HepG2 (cell line): ENCODE data around the gene NDUFS2. TPM values are rescaled to one million over a fixed set of nuclear protein-coding genes. Genes with fewer than 3 reads are reported as not detected.
A peak's percentile ranks its signal among the peaks of the same experiment; 100 is the strongest.

Source experiments
- ARID2 ChIP-seq: sonication (generic); formaldehyde crosslinking; IDR thresholded peaks from 2 replicates; pipeline ENCODE4 v1.8.1; 2022; ENCODE audit warnings: mild to moderate bottlenecking, missing genetic modification reagents, borderline replicate concordance
- CEBPB ChIP-seq: IDR thresholded peaks from 2 replicates; pipeline ENCODE4 v1.6.1; 2011; ENCODE audit warnings: low read depth, low read length, improper control_type of control experiment, borderline replicate concordance
- KLF9 ChIP-seq: IDR thresholded peaks from 2 replicates; pipeline ENCODE4 v1.6.1; 2016; ENCODE audit warnings: low read depth
- PHF20 ChIP-seq: sonication (generic); formaldehyde crosslinking; IDR thresholded peaks from 2 replicates; pipeline ENCODE4 v1.5.0; 2020; ENCODE audit warnings: mild to moderate bottlenecking, missing genetic modification reagents
- RAD51 ChIP-seq: fragments of 450-650 bp; IDR thresholded peaks from 2 replicates; pipeline ENCODE4 v1.6.1; 2016; ENCODE audit warnings: borderline replicate concordance
- REPIN1 ChIP-seq: sonication (generic); formaldehyde crosslinking; IDR thresholded peaks from 2 replicates; pipeline ENCODE4 v1.8.0; 2022; ENCODE audit warnings: missing genetic modification reagents, low read depth, mild to moderate bottlenecking, borderline replicate concordance
- SIX4 ChIP-seq: sonication (generic); formaldehyde crosslinking; IDR thresholded peaks from 2 replicates; pipeline ENCODE4 v1.4.0; 2020; ENCODE audit warnings: missing genetic modification reagents
- SP2 ChIP-seq: sonication (generic); formaldehyde crosslinking; IDR thresholded peaks from 2 replicates; pipeline ENCODE4 v1.5.1; 2020; ENCODE audit warnings: mild to moderate bottlenecking, missing genetic modification reagents
- USF2 ChIP-seq, 2 experiments: sonication (generic) in 1 of 2; formaldehyde crosslinking in 1 of 2; IDR thresholded peaks; 2 replicates each; pipeline versions ENCODE4 v1.5.1 to v1.6.1; 2011 to 2020; ENCODE audit warnings: borderline replicate concordance in 1 of 2, low read depth in 1 of 2, low read length in 1 of 2, mild to moderate bottlenecking in 1 of 2, missing genetic modification reagents in 1 of 2, moderate library complexity in 1 of 2
- ZFP1 ChIP-seq: IDR thresholded peaks from 2 replicates; pipeline ENCODE4 v1.6.1; 2016
- ZFP91 ChIP-seq: sonication (generic); formaldehyde crosslinking; IDR thresholded peaks from 2 replicates; pipeline ENCODE4 v1.9.0; 2022; ENCODE audit warnings: missing genetic modification reagents, mild to moderate bottlenecking, borderline replicate concordance
- ZKSCAN8 ChIP-seq: IDR thresholded peaks from 2 replicates; pipeline ENCODE4 v1.6.1; 2016; ENCODE audit warnings: borderline replicate concordance, missing genetic modification reagents, missing compliant biosample characterization
- ZNF232 ChIP-seq: sonication (generic); formaldehyde crosslinking; IDR thresholded peaks from 2 replicates; pipeline ENCODE4 v1.4.0; 2020; ENCODE audit warnings: missing genetic modification reagents, borderline replicate concordance
- ZNF326 ChIP-seq: sonication (generic); formaldehyde crosslinking; IDR thresholded peaks from 2 replicates; pipeline ENCODE4 v1.4.0; 2020; ENCODE audit warnings: missing genetic modification reagents, borderline replicate concordance
- ZNF496 ChIP-seq: sonication (generic); formaldehyde crosslinking; IDR thresholded peaks from 2 replicates; pipeline ENCODE4 v1.8.1; 2023; ENCODE audit warnings: mild to moderate bottlenecking, moderate library complexity, missing genetic modification reagents; ENCODE audit not compliant: insufficient replicate concordance
- ZNF552 ChIP-seq: sonication (generic); formaldehyde crosslinking; IDR thresholded peaks from 2 replicates; pipeline ENCODE4 v1.9.0; 2022; ENCODE audit warnings: missing genetic modification reagents, mild to moderate bottlenecking, borderline replicate concordance
- ZNF576 ChIP-seq: sonication (generic); formaldehyde crosslinking; IDR thresholded peaks from 2 replicates; pipeline ENCODE4 v1.4.0; 2020; ENCODE audit warnings: mild to moderate bottlenecking, missing genetic modification reagents
- ZNF639 ChIP-seq: conservative IDR thresholded peaks from 2 replicates; pipeline ENCODE4 v1.6.1; 2018; ENCODE audit warnings: missing genetic modification reagents
- polyA plus RNA-seq, 8 experiments: library from polyadenylated mRNA; depleted of rRNA in 3 of 8; stranded (reverse) in 7 of 8; unstranded in 1 of 8; fragments of >200 nt; fragmentation: Illumina TruSeq in 4 of 8; extraction: Trizol in 4 of 8; gene quantifications; 2 replicates each; pipeline versions ENCODE4 v1.2.1 to v1.2.3, GENCODE V29; 2011 to 2016; ENCODE audit warnings: low read depth in 4 of 8, missing spikeins in 1 of 8, mixed read lengths in 1 of 8; ENCODE audit not compliant: insufficient read depth in 1 of 8
- total RNA-seq, 5 experiments: library from RNA; depleted of rRNA; stranded (reverse); fragments of >200 nt; fragmentation: Illumina TruSeq; extraction: Trizol; gene quantifications; 2 replicates each; pipeline ENCODE4 v1.2.3, GENCODE V29; 2016; ENCODE audit warnings: low read depth in 1 of 5
- TF ChIP-seq, protein P1 (sequence below): sonication (generic); formaldehyde crosslinking; IDR thresholded peaks from 2 replicates; pipeline ENCODE4 v1.4.0; 2020; ENCODE audit warnings: missing genetic modification reagents

NDUFS2 gene
- total and polyA plus RNA-seq, 2 of the 13 experiments (the other 11 are each of a cell fraction or from before 2014, with no cell fraction given) = 89.9 to 118 TPM

GRCh38 chr1:161225534-161226319 lies 23.6 kb downstream of the NDUFS2 start, which contains the start of gene TOMM40L (continued):
- TF ChIP-seq ZNF326 (no peak), PHF20 (CRISPR knock-in tag) (no peak), ZFP91 (CRISPR knock-in tag) (no peak), ZNF639 (CRISPR knock-in tag) (no peak), ZNF552 (CRISPR knock-in tag) (no peak), ZNF576 (CRISPR knock-in tag) (no peak), USF2 (IDR thresholded peaks at IDR 0.05; ENCODE audit: low read depth, low read length) (no peak), USF2 (CRISPR knock-in tag; IDR thresholded peaks at IDR 0.05; ENCODE audit: borderline replicate concordance) (no peak), SP2 (CRISPR knock-in tag) (peak; percentile 93), ZNF232 (0 out of 2 replicates have a peak, but pooled peaks have one; percentile 40), RAD51 (no peak), SIX4 (CRISPR knock-in tag) (no peak; the same call in 1 of the 2 replicates), CEBPB (no peak), ARID2 (no peak), ZFP1 (CRISPR knock-in tag) (no peak), KLF9 (CRISPR knock-in tag) (no peak), ZKSCAN8 (CRISPR knock-in tag) (no peak), REPIN1 (CRISPR knock-in tag) (no peak), ZNF496 (CRISPR knock-in tag) (no peak)
- TF ChIP-seq, protein P1, sequence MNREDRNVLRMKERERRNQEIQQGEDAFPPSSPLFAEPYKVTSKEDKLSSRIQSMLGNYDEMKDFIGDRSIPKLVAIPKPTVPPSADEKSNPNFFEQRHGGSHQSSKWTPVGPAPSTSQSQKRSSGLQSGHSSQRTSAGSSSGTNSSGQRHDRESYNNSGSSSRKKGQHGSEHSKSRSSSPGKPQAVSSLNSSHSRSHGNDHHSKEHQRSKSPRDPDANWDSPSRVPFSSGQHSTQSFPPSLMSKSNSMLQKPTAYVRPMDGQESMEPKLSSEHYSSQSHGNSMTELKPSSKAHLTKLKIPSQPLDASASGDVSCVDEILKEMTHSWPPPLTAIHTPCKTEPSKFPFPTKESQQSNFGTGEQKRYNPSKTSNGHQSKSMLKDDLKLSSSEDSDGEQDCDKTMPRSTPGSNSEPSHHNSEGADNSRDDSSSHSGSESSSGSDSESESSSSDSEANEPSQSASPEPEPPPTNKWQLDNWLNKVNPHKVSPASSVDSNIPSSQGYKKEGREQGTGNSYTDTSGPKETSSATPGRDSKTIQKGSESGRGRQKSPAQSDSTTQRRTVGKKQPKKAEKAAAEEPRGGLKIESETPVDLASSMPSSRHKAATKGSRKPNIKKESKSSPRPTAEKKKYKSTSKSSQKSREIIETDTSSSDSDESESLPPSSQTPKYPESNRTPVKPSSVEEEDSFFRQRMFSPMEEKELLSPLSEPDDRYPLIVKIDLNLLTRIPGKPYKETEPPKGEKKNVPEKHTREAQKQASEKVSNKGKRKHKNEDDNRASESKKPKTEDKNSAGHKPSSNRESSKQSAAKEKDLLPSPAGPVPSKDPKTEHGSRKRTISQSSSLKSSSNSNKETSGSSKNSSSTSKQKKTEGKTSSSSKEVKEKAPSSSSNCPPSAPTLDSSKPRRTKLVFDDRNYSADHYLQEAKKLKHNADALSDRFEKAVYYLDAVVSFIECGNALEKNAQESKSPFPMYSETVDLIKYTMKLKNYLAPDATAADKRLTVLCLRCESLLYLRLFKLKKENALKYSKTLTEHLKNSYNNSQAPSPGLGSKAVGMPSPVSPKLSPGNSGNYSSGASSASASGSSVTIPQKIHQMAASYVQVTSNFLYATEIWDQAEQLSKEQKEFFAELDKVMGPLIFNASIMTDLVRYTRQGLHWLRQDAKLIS (CRISPR knock-in tag) = no peak
